HepG2 (cell line): ENCODE data around the gene GLI3. TPM values are rescaled to one million over a fixed set of nuclear protein-coding genes. Genes with fewer than 3 reads are reported as not detected.

Experiments used
- ATAC-seq: fragments of 200-7000 bp; cut with Tn5 transposase; 3 replicates; pipeline ENCODE4 v1.9.1; 2020; ENCODE audit warnings: mild to moderate bottlenecking, moderate library complexity
- BruUV-seq: library from RNA; stranded (reverse); fragments of 400-500 nt; replicated peaks from 2 replicates; lab custom pipeline; 2021; lab: Mats Ljungman, UMichigan
- CTCF ChIA-PET: fragments of 300-600 bp; formaldehyde crosslinking; extraction: SDS; loops from one replicate; lab custom pipeline; 2021; ENCODE audit warnings: low total read pairs, inconsistent platforms, low intra/inter-chr PET ratio; lab: Yijun Ruan, JAX
- POLR2A ChIA-PET: fragments of 350-600 bp; sonication (Branson Sonifier 250); formaldehyde crosslinking; loops from one replicate; lab custom pipeline; 2020; ENCODE audit warnings: antibody characterized with exemption, inconsistent platforms; lab: Yijun Ruan, JAX
- DNase-seq: peaks from one replicate; pipeline ENCODE4 v3.0.0-alpha.2; 2015; ENCODE audit warnings: low spot score
- FAIRE-seq: peaks from 3 replicates; lab custom pipeline; 2011; peaks lifted over from hg19 to GRCh38; lab: Jason Lieb, UNC
- H2AFZ ChIP-seq: one replicate; pipeline ENCODE4 v1.6.1; 2011; ENCODE audit warnings: low read length, inconsistent platforms
- H3K27ac ChIP-seq: fragments of 300-600 bp; 3 replicates; pipeline ENCODE4 v1.8.0; 2011; ENCODE audit warnings: mixed run types, mild to moderate bottlenecking, mixed read lengths, low read length, inconsistent platforms; ENCODE audit not compliant: insufficient read depth; ENCODE audit errors: extremely low read length
- H3K27me3 ChIP-seq, 2 experiments: fragments of 200-600 bp in 1 of 2; 2 replicates in 1 of 2; 3 replicates in 1 of 2; pipeline versions ENCODE4 v1.6.0 to v1.8.0; 2011; ENCODE audit warnings: low read length in 2 of 2, mild to moderate bottlenecking in 2 of 2, moderate library complexity in 2 of 2, inconsistent platforms in 1 of 2; ENCODE audit not compliant: insufficient read depth in 2 of 2, control insufficient read depth in 1 of 2
- H3K36me3 ChIP-seq, 2 experiments: fragments of 200-600 bp in 1 of 2; replicated peaks in 1 of 2; 2 replicates in 1 of 2; 3 replicates in 1 of 2; pipeline versions ENCODE4 v1.5.1 to v1.8.0; 2011; ENCODE audit warnings: low read length in 2 of 2, inconsistent platforms in 1 of 2; ENCODE audit not compliant: insufficient read depth in 2 of 2, control insufficient read depth in 1 of 2
- H3K4me1 ChIP-seq: 2 replicates; pipeline ENCODE4 v1.5.1; 2012; ENCODE audit warnings: low read length, inconsistent platforms; ENCODE audit not compliant: insufficient read depth
- H3K4me2 ChIP-seq: 2 replicates; pipeline ENCODE4 v1.6.0; 2011; ENCODE audit warnings: low read depth, low read length, inconsistent platforms
- H3K4me3 ChIP-seq, 3 experiments: fragments of 200-600 bp in 1 of 3; sonication (generic), shearing (Covaris generic) in 1 of 3; replicated peaks in 1 of 3; 2 replicates each; pipeline ENCODE4 v1.5.1; 2011 to 2016; ENCODE audit warnings: low read length in 3 of 3, inconsistent platforms in 2 of 3, low read depth in 2 of 3, mild to moderate bottlenecking in 2 of 3, control low read depth in 1 of 3, mixed read lengths in 1 of 3; ENCODE audit not compliant: insufficient read depth in 1 of 3
- H3K79me2 ChIP-seq: one replicate; pipeline ENCODE4 v1.6.1; 2011; ENCODE audit warnings: low read length, inconsistent platforms; ENCODE audit not compliant: insufficient read depth
- H3K9ac ChIP-seq: 2 replicates; pipeline ENCODE4 v1.6.0; 2011; ENCODE audit warnings: mild to moderate bottlenecking, low read depth, low read length, inconsistent platforms; ENCODE audit not compliant: insufficient read depth
- H3K9me3 ChIP-seq: 2 replicates; pipeline ENCODE4 v1.5.1; 2012; ENCODE audit warnings: mild to moderate bottlenecking, low read length
- H4K20me1 ChIP-seq: 2 replicates; pipeline ENCODE4 v1.6.0; 2011; ENCODE audit warnings: inconsistent platforms, mild to moderate bottlenecking, low read length, moderate library complexity; ENCODE audit not compliant: insufficient read depth
- E2F2 ChIP-seq: sonication (generic); formaldehyde crosslinking; IDR thresholded peaks from 2 replicates; pipeline ENCODE4 v1.4.0; 2020; ENCODE audit warnings: missing genetic modification reagents, borderline replicate concordance
- IRF9 ChIP-seq: sonication (generic); formaldehyde crosslinking; IDR thresholded peaks from 2 replicates; pipeline ENCODE4 v1.8.0; 2022; ENCODE audit warnings: missing genetic modification reagents, mild to moderate bottlenecking, borderline replicate concordance
- PHF20 ChIP-seq: sonication (generic); formaldehyde crosslinking; IDR thresholded peaks from 2 replicates; pipeline ENCODE4 v1.5.0; 2020; ENCODE audit warnings: mild to moderate bottlenecking, missing genetic modification reagents
- TCF12 ChIP-seq, 2 experiments: fragments of 450-650 bp in 1 of 2; sonication (generic) in 1 of 2; formaldehyde crosslinking in 1 of 2; IDR thresholded peaks; 2 replicates each; pipeline versions ENCODE4 v1.6.1 to v1.8.0; 2017 to 2022; ENCODE audit warnings: antibody characterized with exemption in 1 of 2, mild to moderate bottlenecking in 1 of 2, missing genetic modification reagents in 1 of 2, moderate library complexity in 1 of 2
- XBP1 ChIP-seq: sonication (generic); formaldehyde crosslinking; IDR thresholded peaks from 2 replicates; pipeline ENCODE4 v1.5.0; 2020; ENCODE audit warnings: missing genetic modification reagents
- XRCC5 ChIP-seq: fragments of 200-400 bp; formaldehyde crosslinking; optimal IDR thresholded peaks from 2 replicates; pipeline ENCODE3; 2017; ENCODE audit warnings: mild to moderate bottlenecking, low read length
- ZNF552 ChIP-seq: sonication (generic); formaldehyde crosslinking; IDR thresholded peaks from 2 replicates; pipeline ENCODE4 v1.9.0; 2022; ENCODE audit warnings: missing genetic modification reagents, mild to moderate bottlenecking, borderline replicate concordance
- ZNF564 ChIP-seq: sonication (generic); formaldehyde crosslinking; IDR thresholded peaks from 2 replicates; pipeline ENCODE4 v1.8.1; 2023; ENCODE audit warnings: mild to moderate bottlenecking, missing genetic modification reagents
- ZNF616 ChIP-seq: sonication (generic); formaldehyde crosslinking; IDR thresholded peaks from 2 replicates; pipeline ENCODE4 v1.5.0; 2020; ENCODE audit warnings: low read depth, mild to moderate bottlenecking, missing genetic modification reagents
- WGBS: methylation state at CpG from one replicate; pipeline ENCODE4 v1.1.6; 2017; ENCODE audit warnings: low lambda C conversion rate; 5-methylcytosine and 5-hydroxymethylcytosine counted together
- in situ Hi-C: cut with HindIII; loops from 2 replicates; pipeline ENCODE4 v1.10.0; 2017; ENCODE audit warnings: low pct_unique_long_range_greater_than_20kb; ENCODE audit not compliant: extremely low pct_ligation_motif_present
- intact Hi-C: fragments of 100-400 bp; cut with micrococcal nuclease; formaldehyde crosslinking; loops from one replicate; pipeline ENCODE4 v1.10.0; 2022; ENCODE audit not compliant: unreplicated experiment
- polyA plus RNA-seq, 8 experiments: library from polyadenylated mRNA; depleted of rRNA in 3 of 8; stranded (reverse) in 7 of 8; unstranded in 1 of 8; fragments of >200 nt; fragmentation: Illumina TruSeq in 4 of 8; extraction: Trizol in 4 of 8; gene quantifications; 2 replicates each; pipeline versions ENCODE4 v1.2.1 to v1.2.3, GENCODE V29; 2011 to 2016; ENCODE audit warnings: low read depth in 4 of 8, missing spikeins in 1 of 8, mixed read lengths in 1 of 8; ENCODE audit not compliant: insufficient read depth in 1 of 8
- total RNA-seq, 5 experiments: library from RNA; depleted of rRNA; stranded (reverse); fragments of >200 nt; fragmentation: Illumina TruSeq; extraction: Trizol; gene quantifications; 2 replicates each; pipeline ENCODE4 v1.2.3, GENCODE V29; 2016; ENCODE audit warnings: low read depth in 1 of 5
- TF ChIP-seq, protein P1 (sequence below): sonication (generic); formaldehyde crosslinking; IDR thresholded peaks from 2 replicates; pipeline ENCODE4 v1.4.0; 2020; ENCODE audit warnings: mild to moderate bottlenecking, missing genetic modification reagents
- TF ChIP-seq, protein P2 (sequence below): sonication (generic); formaldehyde crosslinking; IDR thresholded peaks from 2 replicates; pipeline ENCODE4 v1.8.0; 2022; ENCODE audit warnings: mild to moderate bottlenecking, missing genetic modification reagents

Gene GLI3
- total and polyA plus RNA-seq, 2 of the 13 experiments (the other 11 are each of a cell fraction or from before 2014, with no cell fraction given), result not detected

- 23% methylated on average over 7 of the region's 7 CpGs for WGBS
- in situ Hi-C loops, result no loop called here
- no TSS peak for BruUV-seq
Measured at GRCh38 chr7:42162560-42163325, 74.3 kb downstream of the GLI3 start.

More at GRCh38 chr7:42162560-42163325, 74.3 kb downstream of the GLI3 start:
- intact Hi-C loops, result no loop called here
- FAIRE-seq, result no peak
- TF ChIP-seq ZNF564 (CRISPR knock-in tag) (no peak), XRCC5 (no peak), TCF12 (IDR thresholded peaks at IDR 0.05) (no peak), TCF12 (CRISPR knock-in tag; IDR thresholded peaks at IDR 0.05) (no peak), PHF20 (CRISPR knock-in tag) (no peak), ZNF552 (CRISPR knock-in tag) (no peak), IRF9 (CRISPR knock-in tag) (no peak), XBP1 (CRISPR knock-in tag) (no peak), E2F2 (CRISPR knock-in tag) (no peak), ZNF616 (CRISPR knock-in tag) (no peak)
- TF ChIP-seq, protein P1, sequence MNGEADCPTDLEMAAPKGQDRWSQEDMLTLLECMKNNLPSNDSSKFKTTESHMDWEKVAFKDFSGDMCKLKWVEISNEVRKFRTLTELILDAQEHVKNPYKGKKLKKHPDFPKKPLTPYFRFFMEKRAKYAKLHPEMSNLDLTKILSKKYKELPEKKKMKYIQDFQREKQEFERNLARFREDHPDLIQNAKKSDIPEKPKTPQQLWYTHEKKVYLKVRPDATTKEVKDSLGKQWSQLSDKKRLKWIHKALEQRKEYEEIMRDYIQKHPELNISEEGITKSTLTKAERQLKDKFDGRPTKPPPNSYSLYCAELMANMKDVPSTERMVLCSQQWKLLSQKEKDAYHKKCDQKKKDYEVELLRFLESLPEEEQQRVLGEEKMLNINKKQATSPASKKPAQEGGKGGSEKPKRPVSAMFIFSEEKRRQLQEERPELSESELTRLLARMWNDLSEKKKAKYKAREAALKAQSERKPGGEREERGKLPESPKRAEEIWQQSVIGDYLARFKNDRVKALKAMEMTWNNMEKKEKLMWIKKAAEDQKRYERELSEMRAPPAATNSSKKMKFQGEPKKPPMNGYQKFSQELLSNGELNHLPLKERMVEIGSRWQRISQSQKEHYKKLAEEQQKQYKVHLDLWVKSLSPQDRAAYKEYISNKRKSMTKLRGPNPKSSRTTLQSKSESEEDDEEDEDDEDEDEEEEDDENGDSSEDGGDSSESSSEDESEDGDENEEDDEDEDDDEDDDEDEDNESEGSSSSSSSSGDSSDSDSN (CRISPR knock-in tag), result no peak
- TF ChIP-seq, protein P2, sequence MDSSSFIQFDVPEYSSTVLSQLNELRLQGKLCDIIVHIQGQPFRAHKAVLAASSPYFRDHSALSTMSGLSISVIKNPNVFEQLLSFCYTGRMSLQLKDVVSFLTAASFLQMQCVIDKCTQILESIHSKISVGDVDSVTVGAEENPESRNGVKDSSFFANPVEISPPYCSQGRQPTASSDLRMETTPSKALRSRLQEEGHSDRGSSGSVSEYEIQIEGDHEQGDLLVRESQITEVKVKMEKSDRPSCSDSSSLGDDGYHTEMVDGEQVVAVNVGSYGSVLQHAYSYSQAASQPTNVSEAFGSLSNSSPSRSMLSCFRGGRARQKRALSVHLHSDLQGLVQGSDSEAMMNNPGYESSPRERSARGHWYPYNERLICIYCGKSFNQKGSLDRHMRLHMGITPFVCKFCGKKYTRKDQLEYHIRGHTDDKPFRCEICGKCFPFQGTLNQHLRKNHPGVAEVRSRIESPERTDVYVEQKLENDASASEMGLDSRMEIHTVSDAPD, result no peak
- TF ChIP-seq, all 625 proteins: peak for 0
- H3K9ac ChIP-seq, result no peak overlapping the region
- H3K4me2 ChIP-seq, result no peak overlapping the region
- H3K9me3 ChIP-seq, result no peaks in the 10 kb centered on the region
- no peak overlapping the region for H3K4me3 ChIP-seq
- no peaks in the 10 kb centered on the region for H4K20me1 ChIP-seq
- ATAC-seq, result no peak
- H3K79me2 ChIP-seq, result no peaks in the 10 kb centered on the region
- no peak for DNase-seq
- no peaks in the 10 kb centered on the region for H3K36me3 ChIP-seq
- no peak overlapping the region for H2AFZ ChIP-seq
- no peaks in the 10 kb centered on the region for H3K27me3 ChIP-seq
- H3K4me1 ChIP-seq, result no peaks in the 10 kb centered on the region
- POLR2A ChIA-PET, result no interaction called here
- no peak overlapping the region for H3K27ac ChIP-seq
- CTCF ChIA-PET, result no interaction called here
